Subcutaneous adipose tissue (tissue), 4 donors: Measurements from ENCODE around the gene CDCA4. TPM values are rescaled to one million over a fixed set of nuclear protein-coding genes. Genes with fewer than 3 reads are reported as not detected.

ENCODE experiments used
- total RNA-seq, 4 donors: library from RNA; depleted of rRNA; stranded (reverse); fragments of >200 nt; gene quantifications; one replicate each; pipeline ENCODE4 v1.1.0, GENCODE V29; 2016
- TF ChIP-seq, protein P1 (sequence below): fragments of 450-650 bp; IDR thresholded peaks from one replicate; pipeline ENCODE4 v1.5.1; 2016; ENCODE audit warnings: low read depth, mild to moderate bottlenecking, control low read depth, antibody characterized with exemption, moderate library complexity

Gene CDCA4
- total RNA-seq, 4 donors from 2014 or later = 4.0 to 6.6 (median 6.3) TPM

DNA sequence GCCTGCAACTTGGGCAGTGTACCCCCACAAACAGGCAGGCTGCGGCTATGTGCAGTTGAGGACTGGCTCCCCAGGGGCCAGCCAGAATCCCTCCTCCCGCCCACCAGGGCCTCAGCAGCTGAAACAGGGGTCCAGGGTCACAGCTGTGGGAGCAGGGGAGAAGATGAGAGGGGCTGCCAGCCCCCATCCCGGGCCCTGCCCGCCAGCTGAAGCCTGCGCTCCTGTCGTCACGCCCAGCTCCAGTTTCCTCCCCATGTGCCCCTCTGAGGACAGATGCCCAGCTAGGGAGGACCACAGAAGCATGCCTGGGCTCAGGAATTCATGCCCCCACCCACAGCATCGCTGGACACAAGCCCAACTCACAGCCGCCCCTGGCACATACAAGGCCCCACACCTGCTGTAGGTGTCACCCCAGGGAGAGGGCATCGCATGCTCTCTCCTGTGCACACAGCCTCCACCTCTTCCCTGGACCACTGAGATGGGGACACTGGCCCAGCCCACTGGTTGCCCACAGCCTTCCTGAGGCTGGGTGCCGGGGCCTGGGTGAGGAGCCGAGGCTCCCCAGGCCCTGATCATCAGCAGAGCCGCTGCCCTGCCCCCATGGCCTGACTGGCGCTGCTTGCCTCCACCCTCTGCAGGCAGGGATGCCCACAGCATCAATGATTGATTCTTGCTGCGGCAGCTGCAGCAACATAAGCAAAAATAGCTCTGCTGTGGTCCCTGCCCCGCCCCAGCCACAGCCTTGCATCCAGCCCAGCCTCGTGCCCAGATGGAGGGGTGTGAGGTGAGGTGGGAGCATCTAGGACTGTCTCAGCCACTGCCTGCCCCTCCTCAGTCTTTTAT lies 39.0 kb downstream of the CDCA4 start:
- TF ChIP-seq, protein P1, sequence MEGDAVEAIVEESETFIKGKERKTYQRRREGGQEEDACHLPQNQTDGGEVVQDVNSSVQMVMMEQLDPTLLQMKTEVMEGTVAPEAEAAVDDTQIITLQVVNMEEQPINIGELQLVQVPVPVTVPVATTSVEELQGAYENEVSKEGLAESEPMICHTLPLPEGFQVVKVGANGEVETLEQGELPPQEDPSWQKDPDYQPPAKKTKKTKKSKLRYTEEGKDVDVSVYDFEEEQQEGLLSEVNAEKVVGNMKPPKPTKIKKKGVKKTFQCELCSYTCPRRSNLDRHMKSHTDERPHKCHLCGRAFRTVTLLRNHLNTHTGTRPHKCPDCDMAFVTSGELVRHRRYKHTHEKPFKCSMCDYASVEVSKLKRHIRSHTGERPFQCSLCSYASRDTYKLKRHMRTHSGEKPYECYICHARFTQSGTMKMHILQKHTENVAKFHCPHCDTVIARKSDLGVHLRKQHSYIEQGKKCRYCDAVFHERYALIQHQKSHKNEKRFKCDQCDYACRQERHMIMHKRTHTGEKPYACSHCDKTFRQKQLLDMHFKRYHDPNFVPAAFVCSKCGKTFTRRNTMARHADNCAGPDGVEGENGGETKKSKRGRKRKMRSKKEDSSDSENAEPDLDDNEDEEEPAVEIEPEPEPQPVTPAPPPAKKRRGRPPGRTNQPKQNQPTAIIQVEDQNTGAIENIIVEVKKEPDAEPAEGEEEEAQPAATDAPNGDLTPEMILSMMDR = no peak

DNA sequence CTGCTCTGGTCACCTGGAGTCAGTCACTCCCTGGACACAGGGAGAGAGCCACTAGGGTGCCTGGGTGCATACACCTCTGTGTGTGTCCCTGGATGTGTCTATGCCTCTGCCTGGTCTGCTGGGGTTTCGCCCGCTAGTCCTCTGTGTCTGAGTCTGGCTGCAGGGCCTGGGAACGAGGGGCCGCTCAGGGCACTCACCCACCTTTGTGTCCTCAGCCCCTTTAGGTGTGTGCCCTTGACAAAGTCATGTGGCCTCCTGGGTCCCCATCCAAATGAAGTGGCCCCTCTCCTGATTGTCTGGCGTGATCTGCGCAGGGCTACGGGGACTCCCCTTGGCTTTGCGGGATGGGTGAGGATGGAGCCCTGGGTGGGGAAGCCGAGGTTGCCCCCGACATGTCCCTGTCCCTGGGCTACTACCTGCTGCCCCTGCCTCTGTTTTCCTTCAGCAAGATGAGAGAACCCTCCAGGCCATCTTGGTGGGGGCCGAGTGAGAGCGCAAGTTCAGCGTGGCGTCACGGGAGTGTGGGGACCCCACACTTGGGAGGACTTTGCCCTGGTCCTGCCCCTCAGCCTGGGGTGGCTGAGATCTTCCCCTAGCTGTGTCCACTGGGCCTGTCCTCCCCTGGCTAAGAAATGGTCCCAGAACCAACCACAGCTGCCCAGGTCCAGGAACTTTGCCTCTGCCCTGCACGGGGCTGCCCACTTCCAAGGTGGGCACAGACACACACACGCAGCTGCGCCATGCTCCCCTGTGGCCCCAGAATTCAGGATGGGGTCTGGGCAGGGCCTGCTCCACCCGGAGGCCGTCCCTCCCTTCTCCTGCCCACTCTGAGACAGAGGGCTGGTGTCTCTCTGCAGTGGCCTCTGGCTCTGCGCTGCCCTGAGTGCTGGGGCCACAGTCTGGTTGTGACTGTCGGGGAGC lies 40.0 kb downstream of the CDCA4 start:
- TF ChIP-seq, protein P1 = no peak

DNA sequence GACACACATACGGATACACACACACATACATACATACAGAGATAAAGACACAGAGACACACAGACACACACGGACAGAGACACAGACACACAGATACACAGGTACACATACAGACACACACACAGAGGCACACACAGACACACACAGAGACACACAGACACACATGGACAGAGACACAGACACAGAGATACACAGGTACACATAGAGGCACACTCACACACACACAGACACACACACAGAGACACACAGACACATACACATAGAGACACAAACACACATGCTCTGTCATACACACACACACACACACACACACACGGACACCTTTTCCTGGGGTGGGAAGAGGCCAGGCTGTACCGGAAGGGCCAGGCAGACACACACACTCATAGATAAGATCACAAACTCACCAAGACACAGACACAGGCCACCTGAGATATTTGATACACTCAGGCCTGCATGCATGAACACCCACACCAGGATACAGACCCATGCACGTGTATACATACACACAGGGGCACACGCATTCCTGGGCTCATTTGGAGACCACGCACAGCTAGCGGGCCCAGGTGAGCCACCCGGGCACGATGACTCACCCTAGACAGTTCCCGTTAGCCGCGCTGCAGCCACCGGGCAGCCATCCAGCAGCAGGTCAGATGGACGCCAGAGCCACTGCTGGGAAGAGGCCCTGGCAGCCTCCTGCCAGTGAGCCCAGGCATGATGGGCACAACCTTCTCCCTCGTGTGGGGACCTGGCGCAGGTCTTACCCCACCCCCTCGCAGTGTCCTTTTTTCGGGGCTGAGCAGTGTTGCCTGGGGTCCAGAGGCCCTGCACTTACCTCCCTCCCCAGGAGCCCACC lies 40.9 kb downstream of the CDCA4 start:
- TF ChIP-seq, protein P1 = no peak

DNA sequence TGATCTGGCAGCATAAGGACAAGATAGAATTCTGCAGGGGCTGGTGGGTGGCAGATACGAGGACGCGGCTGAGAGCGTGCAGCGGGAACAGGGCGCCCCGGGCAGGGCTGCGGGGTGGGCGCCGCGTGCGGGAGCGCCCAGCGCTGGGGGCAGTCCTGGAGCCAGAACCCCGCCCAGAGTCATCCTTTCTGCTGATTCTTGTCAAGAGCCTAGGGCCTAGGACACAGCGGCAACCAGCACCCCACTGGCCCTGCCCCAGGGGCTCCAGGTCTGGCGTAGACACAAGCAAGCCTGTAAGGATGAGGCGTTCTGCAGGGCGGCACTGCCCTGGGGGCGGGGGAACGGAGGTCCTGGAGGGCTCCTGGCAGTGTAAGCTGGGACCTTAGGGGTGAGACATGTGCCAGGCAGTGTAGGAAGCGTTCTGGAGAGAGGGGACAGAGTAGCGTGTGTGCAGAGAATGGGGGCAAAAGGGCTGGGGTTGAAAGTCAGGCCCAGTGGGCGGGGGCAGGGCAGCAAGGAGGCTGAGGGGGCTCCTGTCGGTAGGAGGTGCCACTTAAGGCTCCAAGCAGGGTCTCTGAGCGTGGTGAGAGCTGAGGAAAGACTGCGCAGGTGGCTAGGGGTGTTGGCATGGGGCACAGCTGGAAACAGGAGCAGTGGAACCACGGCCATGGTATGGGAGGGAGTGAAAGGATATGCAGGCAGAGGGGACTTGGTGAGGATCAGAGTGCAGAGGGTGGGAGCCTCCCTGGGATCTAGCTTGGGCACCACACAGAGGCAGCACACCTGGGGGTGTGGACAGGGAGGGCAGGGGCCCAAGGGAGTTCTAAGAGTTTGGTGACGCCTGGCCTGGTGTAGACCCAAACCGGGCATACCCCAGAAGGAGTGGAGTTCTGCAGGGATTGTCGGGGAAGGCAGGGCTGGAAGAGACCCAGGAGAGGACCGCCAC lies 41.9 kb downstream of the CDCA4 start:
- TF ChIP-seq, protein P1 = no peak

DNA sequence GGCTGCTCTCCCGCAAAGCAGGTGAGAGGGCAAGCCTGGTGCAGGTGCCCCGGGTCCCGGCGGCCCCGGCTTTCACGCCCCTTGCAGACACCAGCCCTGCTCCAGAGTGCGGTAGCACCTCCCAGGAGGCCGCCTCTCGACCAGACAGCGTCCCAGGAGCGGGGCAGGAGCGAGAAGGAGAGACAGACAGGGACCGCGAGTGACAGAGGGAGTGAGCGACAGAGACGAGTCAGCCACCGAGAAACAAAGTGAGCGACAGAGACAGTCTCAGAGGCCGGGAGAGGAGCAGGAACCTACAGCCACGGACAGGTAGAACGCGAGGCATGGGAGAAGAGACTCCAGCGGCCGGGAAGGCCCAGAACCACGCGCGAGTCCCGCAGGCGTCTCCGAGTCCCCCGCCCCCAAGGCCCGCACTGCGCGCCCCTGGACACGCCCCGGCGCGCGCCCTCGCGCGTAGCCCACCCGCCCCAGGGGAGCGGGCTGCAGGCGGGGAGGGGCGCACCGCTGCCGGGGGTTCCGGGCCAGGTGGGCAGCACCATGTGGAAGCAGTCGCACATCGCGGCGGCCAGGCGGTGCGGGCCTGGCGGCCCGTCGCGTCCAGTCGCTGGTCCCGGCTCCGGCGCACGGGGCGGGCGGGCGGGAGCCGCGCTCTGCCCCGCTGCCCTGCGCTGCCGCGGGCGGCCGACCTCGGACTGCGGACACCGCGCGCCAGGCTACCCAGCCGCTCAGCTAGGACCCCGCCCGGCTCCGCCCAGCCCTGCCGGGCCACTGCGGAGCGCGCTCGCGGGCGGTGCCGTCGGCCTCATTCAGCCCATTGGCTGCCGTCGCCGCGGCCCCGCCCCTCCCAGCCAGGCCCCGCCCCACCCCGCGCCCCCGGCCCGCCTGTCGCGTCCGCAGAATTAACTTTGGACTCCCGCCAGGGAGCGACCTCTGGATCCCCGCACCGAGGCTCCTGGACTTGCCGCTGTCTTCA lies 42.9 kb downstream of the CDCA4 start, which contains the start of gene AHNAK2:
TSS of gene AHNAK2 (minus strand) at position 694 of the 973 bp plus-strand sequence. CDS start at position 557, 137 bp downstream.
- TF ChIP-seq, protein P1 = no peak
